CD14-positive monocyte (primary cell): Measurements from ENCODE around the gene POR. TPM values are rescaled to one million over a fixed set of nuclear protein-coding genes. Genes with fewer than 3 reads are reported as not detected.
"Not testable (repeated sequence)": the region's sequence is repeated elsewhere in the genome, so short reads cannot be mapped to it uniquely, and the experiment has no call there.

Experiments
- DNase-seq, 3 donors: peaks; one replicate each; pipeline ENCODE4 v3.0.0-alpha.2; 2011 to 2022
- H2AFZ ChIP-seq: 2 replicates; pipeline ENCODE4 v1.6.0; 2012; ENCODE audit warnings: mild to moderate bottlenecking, low read depth, low read length, inconsistent platforms; ENCODE audit not compliant: insufficient read depth, poor library complexity, severe bottlenecking
- H3K27ac ChIP-seq, 2 donors: 1 replicate in 1 of 2; 2 replicates in 1 of 2; pipeline ENCODE4 v1.5.1; 2012 to 2013; ENCODE audit warnings: low read length in 2 of 2, control low read depth in 1 of 2, inconsistent platforms in 1 of 2, low read depth in 1 of 2, mild to moderate bottlenecking in 1 of 2
- H3K27me3 ChIP-seq, 2 donors: one replicate each; pipeline versions ENCODE4 v1.6.0 to v1.6.1; 2011 to 2013; ENCODE audit warnings: low read length in 2 of 2; ENCODE audit not compliant: control insufficient read depth in 2 of 2, insufficient read depth in 2 of 2
- H3K36me3 ChIP-seq, 2 donors: replicated peaks in 1 of 2; 1 replicate in 1 of 2; 2 replicates in 1 of 2; pipeline versions ENCODE4 v1.5.1 to v1.6.1; 2012 to 2013; ENCODE audit warnings: low read length in 2 of 2, control low read depth in 1 of 2, inconsistent platforms in 1 of 2, mild to moderate bottlenecking in 1 of 2; ENCODE audit not compliant: insufficient read depth in 2 of 2, control insufficient read depth in 1 of 2
- H3K4me1 ChIP-seq, 2 donors: 1 replicate in 1 of 2; 2 replicates in 1 of 2; pipeline versions ENCODE4 v1.5.1 to v1.6.1; 2012 to 2013; ENCODE audit warnings: low read length in 2 of 2, control low read depth in 1 of 2, inconsistent platforms in 1 of 2, mild to moderate bottlenecking in 1 of 2, moderate library complexity in 1 of 2; ENCODE audit not compliant: insufficient read depth in 2 of 2, control insufficient read depth in 1 of 2
- H3K4me2 ChIP-seq: replicated peaks from 2 replicates; pipeline ENCODE3; 2012; ENCODE audit warnings: low read length, moderate library complexity, mild to moderate bottlenecking; ENCODE audit not compliant: poor library complexity, severe bottlenecking; ENCODE audit errors: extremely low read depth
- H3K4me3 ChIP-seq, 3 experiments: fragments of 200-600 bp in 1 of 3; sonication (generic) in 1 of 3; replicated peaks in 1 of 3; 1 replicate in 2 of 3; 2 replicates in 1 of 3; pipeline ENCODE4 v1.5.1; 2011 to 2013; ENCODE audit warnings: low read length in 3 of 3, mild to moderate bottlenecking in 3 of 3, control low read depth in 2 of 3, low read depth in 2 of 3, inconsistent platforms in 1 of 3, moderate library complexity in 1 of 3
- H3K79me2 ChIP-seq: 2 replicates; pipeline ENCODE4 v1.6.0; 2012; ENCODE audit warnings: mild to moderate bottlenecking, control low read depth, inconsistent platforms, low read length, moderate library complexity; ENCODE audit not compliant: insufficient read depth
- H3K9ac ChIP-seq: 2 replicates; pipeline ENCODE4 v1.6.0; 2017; ENCODE audit warnings: low read length, mild to moderate bottlenecking; ENCODE audit not compliant: insufficient read depth, poor library complexity, severe bottlenecking
- H3K9me3 ChIP-seq, 2 donors: replicated peaks in 1 of 2; 1 replicate in 1 of 2; 2 replicates in 1 of 2; pipeline versions ENCODE4 v1.5.1 to v1.6.1; 2012 to 2013; ENCODE audit warnings: low read length in 2 of 2, control low read depth in 1 of 2; ENCODE audit not compliant: control insufficient read depth in 1 of 2, insufficient read depth in 1 of 2
- H4K20me1 ChIP-seq: 2 replicates; pipeline ENCODE4 v1.6.0; 2012; ENCODE audit warnings: mild to moderate bottlenecking, low read length, control low read depth, moderate library complexity; ENCODE audit not compliant: insufficient read depth
- H3K27ac Mint-ChIP-seq, 7 donors: one replicate each; pipeline ENCODE4 v1.8.0; 2020; ENCODE audit warnings: mild to moderate bottlenecking in 7 of 7, mixed read lengths in 7 of 7, moderate library complexity in 6 of 7, inconsistent platforms in 2 of 7
- H3K27me3 Mint-ChIP-seq, 3 donors: one replicate each; pipeline ENCODE4 v1.8.0; 2021 to 2022; ENCODE audit warnings: low read depth in 3 of 3, mild to moderate bottlenecking in 3 of 3, mixed read lengths in 3 of 3, moderate library complexity in 3 of 3, inconsistent platforms in 1 of 3
- H3K36me3 Mint-ChIP-seq, 2 donors: one replicate each; pipeline ENCODE4 v1.8.0; 2020; ENCODE audit warnings: mixed read lengths in 2 of 2, inconsistent platforms in 1 of 2, mild to moderate bottlenecking in 1 of 2
- H3K4me1 Mint-ChIP-seq: one replicate; pipeline ENCODE4 v1.8.0; 2020; ENCODE audit warnings: mild to moderate bottlenecking, mixed read lengths
- H3K4me3 Mint-ChIP-seq, 2 donors: one replicate each; pipeline ENCODE4 v1.8.0; 2020; ENCODE audit warnings: mild to moderate bottlenecking in 2 of 2, mixed read lengths in 2 of 2, moderate library complexity in 1 of 2
- H3K9me3 Mint-ChIP-seq, 7 donors: one replicate each; pipeline ENCODE4 v1.8.0; 2020 to 2022; ENCODE audit warnings: mixed read lengths in 7 of 7, mild to moderate bottlenecking in 6 of 7, moderate library complexity in 6 of 7, inconsistent platforms in 2 of 7
- WGBS: methylation state at CpG from one replicate; pipeline ENCODE4 v1.1.5; 2013; ENCODE audit warnings: missing lambda C conversion rate; ENCODE audit not compliant: insufficient coverage; 5-methylcytosine and 5-hydroxymethylcytosine counted together
- intact Hi-C, 2 donors: fragments of 100-400 bp; cut with micrococcal nuclease; formaldehyde crosslinking; loops; one replicate each; pipeline versions ENCODE4 v1.15.0 to v1.15.1; 2023
- polyA plus RNA-seq, 3 donors: library from polyadenylated mRNA; depleted of rRNA in 1 of 3; unstranded in 2 of 3; stranded (reverse) in 1 of 3; fragments of 300-500 nt in 2 of 3; fragments of >200 nt in 1 of 3; fragmentation: Illumina TruSeq in 2 of 3; gene quantifications; 1 replicate in 2 of 3; 2 replicates in 1 of 3; pipeline ENCODE4 v1.2.3, GENCODE V29; 2012 to 2021
- TF ChIP-seq, protein P1 (sequence below): fragments of 200-600 bp; IDR thresholded peaks from one replicate; pipeline ENCODE4 v1.8.0; 2022; ENCODE audit warnings: antibody characterized with exemption, mild to moderate bottlenecking

POR gene
- polyA plus RNA-seq, 3 donors: 90.5 to 102 (median 98.1) TPM

DNA sequence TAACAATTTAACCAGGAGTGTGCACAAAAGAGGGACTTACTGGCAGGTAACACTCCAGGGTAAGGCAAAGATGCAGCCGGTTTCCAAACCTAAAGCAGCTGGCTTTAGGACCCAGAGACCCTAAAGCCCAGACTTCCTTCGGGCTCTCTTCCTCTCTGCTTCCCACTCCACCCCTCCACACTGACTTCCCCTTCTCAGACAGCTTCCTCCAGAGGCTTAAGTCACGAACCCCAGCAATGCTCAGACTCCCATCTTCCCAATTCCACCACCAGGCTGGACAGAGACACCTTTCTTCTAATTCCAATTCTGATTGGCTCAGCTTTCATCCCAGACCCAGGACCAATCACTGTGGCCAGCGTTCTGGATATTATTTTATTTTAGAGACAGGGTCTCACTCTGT is 108.0 kb downstream of the POR start:
- peak overlapping the region; percentile 68 to 84 for H3K4me3 Mint-ChIP-seq
- H3K27ac ChIP-seq: peak overlapping the region; percentile 9 to 50

DNA sequence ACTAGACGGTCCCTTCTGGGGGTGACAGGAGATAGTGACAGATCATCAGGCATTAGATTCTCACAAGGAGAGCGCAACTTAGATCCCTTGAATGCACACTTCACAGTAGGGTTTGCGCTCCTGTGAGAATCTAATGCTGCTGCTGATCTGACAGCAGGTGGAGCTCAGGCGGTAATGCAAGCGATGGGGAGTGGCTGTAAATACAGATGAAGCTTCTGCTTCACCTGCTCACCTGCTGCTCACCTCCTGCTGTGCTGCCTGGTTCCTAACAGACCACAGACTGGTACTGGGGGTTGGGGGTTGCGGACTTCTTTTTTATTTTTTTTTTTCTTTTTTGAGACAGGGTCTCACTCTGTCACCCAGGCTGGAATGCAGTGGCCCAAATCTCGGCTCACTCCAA is 114.7 kb downstream of the POR start:
- not testable (repeated sequence) for H3K4me3 Mint-ChIP-seq, H3K79me2 ChIP-seq, H2AFZ ChIP-seq, H3K9me3 ChIP-seq, H3K9me3 Mint-ChIP-seq, H3K4me1 ChIP-seq, DNase-seq, H3K4me2 ChIP-seq, H3K27me3 ChIP-seq, H3K27ac Mint-ChIP-seq, H3K9ac ChIP-seq, H3K27me3 Mint-ChIP-seq, H3K4me3 ChIP-seq, H3K4me1 Mint-ChIP-seq, H3K27ac ChIP-seq
- H3K36me3 Mint-ChIP-seq: peaks cover 31 to 47% of the 10 kb centered on the region in 2 donors
- peaks cover 13% of the 10 kb centered on the region for H4K20me1 ChIP-seq
- peaks cover 5 to 34% of the 10 kb centered on the region in 2 donors for H3K36me3 ChIP-seq
- WGBS: 100% methylated on average over 4 of the region's 7 CpGs
- intact Hi-C loops: loop anchor here (10.0 kb wide), 1 partner anchor 255 kb away; the partner anchor contains the start of gene CCL26 (in 2 of the 2)

More for the DNA sequence above, 108.0 kb downstream of the POR start:
- Mint-ChIP-seq H3K9me3 (no peaks in the 10 kb centered on the region), H3K27ac (peak overlapping the region; percentile 74 to 92 (median 84)), H3K4me1 (peaks cover 17% of the 10 kb centered on the region), H3K27me3 (peaks cover 0 to 2% (median 1%) of the 10 kb centered on the region in 3 donors), H3K36me3 (peaks cover 39 to 66% of the 10 kb centered on the region in 2 donors)
- DNase-seq: peak; percentile 72 to 75 (median 73)
- Histone ChIP-seq H3K9me3 (no peaks in the 10 kb centered on the region), H3K9ac (no peak overlapping the region), H3K27me3 (no peaks in the 10 kb centered on the region), H3K4me2 (peak overlapping the region; percentile 73), H3K4me1 (peaks cover 16 to 18% of the 10 kb centered on the region in 2 donors), H2AFZ (no peak overlapping the region), H3K36me3 (peaks cover 12 to 50% of the 10 kb centered on the region in 2 donors), H3K4me3 (peak overlapping the region in 1 of 3 experiments; percentile 52), H4K20me1 (no peaks in the 10 kb centered on the region), H3K79me2 (no peaks in the 10 kb centered on the region)
- intact Hi-C loops: loop anchor here (10.0 kb wide), 1 partner anchor 248 kb away; the partner anchor contains the start of gene CCL26 (in 2 of the 2)
- 8% methylated on average over 3 of the region's 4 CpGs for WGBS
- TF ChIP-seq, protein P1, sequence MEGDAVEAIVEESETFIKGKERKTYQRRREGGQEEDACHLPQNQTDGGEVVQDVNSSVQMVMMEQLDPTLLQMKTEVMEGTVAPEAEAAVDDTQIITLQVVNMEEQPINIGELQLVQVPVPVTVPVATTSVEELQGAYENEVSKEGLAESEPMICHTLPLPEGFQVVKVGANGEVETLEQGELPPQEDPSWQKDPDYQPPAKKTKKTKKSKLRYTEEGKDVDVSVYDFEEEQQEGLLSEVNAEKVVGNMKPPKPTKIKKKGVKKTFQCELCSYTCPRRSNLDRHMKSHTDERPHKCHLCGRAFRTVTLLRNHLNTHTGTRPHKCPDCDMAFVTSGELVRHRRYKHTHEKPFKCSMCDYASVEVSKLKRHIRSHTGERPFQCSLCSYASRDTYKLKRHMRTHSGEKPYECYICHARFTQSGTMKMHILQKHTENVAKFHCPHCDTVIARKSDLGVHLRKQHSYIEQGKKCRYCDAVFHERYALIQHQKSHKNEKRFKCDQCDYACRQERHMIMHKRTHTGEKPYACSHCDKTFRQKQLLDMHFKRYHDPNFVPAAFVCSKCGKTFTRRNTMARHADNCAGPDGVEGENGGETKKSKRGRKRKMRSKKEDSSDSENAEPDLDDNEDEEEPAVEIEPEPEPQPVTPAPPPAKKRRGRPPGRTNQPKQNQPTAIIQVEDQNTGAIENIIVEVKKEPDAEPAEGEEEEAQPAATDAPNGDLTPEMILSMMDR: no peak
